Measurements from ENCODE around the gene LITAF.
"Not testable (repeated sequence)": the region's sequence is repeated elsewhere in the genome, so short reads cannot be mapped to it uniquely, and the experiment has no call there.

LITAF gene

DNA sequence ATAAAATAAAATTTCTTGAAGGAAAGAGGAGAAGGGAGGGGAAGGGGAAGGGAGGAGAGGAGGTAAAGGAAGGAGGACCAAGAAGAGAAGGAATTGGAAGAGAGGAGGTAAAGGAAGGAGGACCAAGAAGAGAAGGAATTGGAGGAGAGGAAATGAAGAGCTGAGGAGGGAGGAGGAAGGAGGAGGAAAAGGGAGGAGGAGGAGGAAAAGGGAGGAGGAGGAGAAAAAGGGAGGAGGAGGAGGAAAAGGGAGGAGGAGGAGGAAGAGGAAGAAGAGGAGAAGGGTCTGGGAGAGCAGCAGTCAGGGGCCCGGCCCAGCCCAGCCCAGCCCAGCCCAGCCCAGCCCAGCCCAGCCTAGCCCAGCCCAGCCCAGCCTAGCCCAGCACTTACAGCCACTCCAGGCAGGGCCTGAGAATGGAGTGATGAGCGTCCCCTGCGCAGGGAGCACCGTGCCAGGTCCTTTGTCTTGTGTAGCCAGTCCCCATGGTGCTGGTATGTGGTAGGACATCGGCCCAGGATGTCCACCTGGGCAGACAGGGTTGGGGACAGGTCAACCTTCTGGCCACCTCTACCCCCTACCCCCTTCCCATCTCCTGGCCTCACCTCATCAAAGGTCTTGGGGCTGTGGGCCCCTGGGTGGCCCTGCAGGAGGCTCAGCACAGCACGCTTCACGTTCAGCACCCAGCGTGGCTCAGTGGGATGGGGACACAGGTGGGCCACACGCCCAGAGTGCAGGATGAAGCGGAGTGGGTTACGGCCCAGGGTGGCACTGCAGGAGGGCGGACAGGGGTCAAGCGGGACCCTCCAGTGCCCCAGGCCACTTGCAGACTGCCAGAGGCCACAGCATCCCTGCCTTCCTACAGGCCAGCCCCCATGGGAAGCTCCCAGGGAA lies 70.9 kb downstream of the LITAF start:
- H3K36me3 ChIP-seq (replicated peaks): no peaks in the 10 kb centered on the region
- H3K27me3 ChIP-seq (ENCODE audit: low read depth): no peaks in the 10 kb centered on the region
- H3K4me3 ChIP-seq: no peak overlapping the region
- in situ Hi-C loops (cut with MboI; ENCODE audit: low sequenced_read_pairs): loop anchor here (25.0 kb wide), 1 partner anchor 553 kb away; no protein-coding TSS in a partner anchor
- no peaks in the 10 kb centered on the region for H3K9me3 ChIP-seq
- DNase-seq (ENCODE audit: low spot score in 2 of 2): no peak
- H3K4me1 ChIP-seq: no peaks in the 10 kb centered on the region

DNA sequence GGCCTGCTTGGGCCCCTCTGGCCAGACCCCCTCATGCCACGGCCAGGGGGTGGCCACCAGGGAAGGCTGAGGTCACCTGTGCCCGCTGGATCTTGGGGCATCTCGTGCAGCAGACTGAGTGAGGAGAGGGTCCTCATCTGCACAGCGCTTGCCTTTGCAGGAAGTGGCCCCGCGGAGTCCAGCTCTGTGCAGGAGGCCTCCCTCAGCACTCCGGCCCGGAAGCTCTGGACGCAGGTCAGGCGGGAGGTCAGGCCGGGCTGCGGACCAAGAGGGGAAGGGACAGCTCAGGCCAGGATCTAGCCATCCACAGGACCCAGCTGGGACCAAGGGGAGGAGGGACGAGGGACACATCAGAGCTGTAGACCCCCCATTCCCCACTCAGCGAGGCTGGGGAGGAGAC lies 72.4 kb downstream of the LITAF start:
- in situ Hi-C loops (cut with MboI; ENCODE audit: low sequenced_read_pairs): loop anchor here (25.0 kb wide), 1 partner anchor 552 kb away; no protein-coding TSS in a partner anchor
- no peaks in the 10 kb centered on the region for H3K9me3 ChIP-seq
- H3K4me1 ChIP-seq: no peaks in the 10 kb centered on the region
- H3K27me3 ChIP-seq (ENCODE audit: low read depth): no peaks in the 10 kb centered on the region
- H3K36me3 ChIP-seq (replicated peaks): no peaks in the 10 kb centered on the region
- no peak overlapping the region for H3K4me3 ChIP-seq
- DNase-seq (ENCODE audit: low spot score in 2 of 2): no peak

DNA sequence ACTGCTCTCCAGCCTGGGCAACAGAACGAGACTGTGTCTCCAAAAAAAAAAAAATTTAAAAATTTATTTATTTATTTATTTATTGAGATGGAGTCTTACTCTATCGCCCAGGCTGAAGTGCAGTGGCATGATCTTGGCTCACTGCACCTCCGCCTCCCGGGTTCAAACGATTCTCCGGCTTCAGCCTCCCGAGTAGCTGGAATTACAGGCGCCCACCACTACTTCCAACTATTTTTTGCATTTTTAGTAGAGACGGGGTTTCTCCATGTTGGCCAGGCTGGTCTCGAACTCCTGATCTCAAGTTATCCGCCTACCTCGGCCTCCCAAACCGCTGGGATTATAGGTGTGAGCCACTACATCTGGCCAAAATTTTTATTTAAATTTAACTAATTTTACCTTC lies 73.4 kb downstream of the LITAF start:
- not testable (repeated sequence) for H3K9me3 ChIP-seq; DNase-seq (ENCODE audit: low spot score in 2 of 2); H3K27me3 ChIP-seq (ENCODE audit: low read depth); H3K4me1 ChIP-seq; H3K4me3 ChIP-seq; H3K36me3 ChIP-seq (replicated peaks)
- in situ Hi-C loops (cut with MboI; ENCODE audit: low sequenced_read_pairs): loop anchor here (25.0 kb wide), 1 partner anchor 551 kb away; no protein-coding TSS in a partner anchor

DNA sequence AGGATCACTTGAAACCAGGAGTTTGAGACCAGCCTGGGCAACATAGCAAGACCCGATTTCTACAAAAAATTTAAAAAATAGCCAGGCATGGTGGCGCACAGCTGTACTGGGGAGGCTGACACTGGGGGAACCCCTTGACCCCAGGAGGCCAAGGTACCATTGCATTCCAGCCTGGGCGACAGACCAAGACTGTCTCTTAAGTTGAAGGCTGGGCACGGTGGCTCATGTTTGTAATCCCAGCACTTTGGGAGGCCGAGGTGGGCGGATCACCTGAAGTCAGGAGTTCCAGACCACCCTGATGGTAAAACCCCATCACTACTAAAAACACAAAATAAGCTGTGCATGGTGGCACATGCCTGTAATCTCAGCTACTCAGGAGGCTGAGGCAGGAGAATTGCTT lies 74.9 kb downstream of the LITAF start:
- H3K27me3 ChIP-seq (ENCODE audit: low read depth): no peaks in the 10 kb centered on the region
- no peak for DNase-seq (ENCODE audit: low spot score in 2 of 2)
- no peaks in the 10 kb centered on the region for H3K36me3 ChIP-seq (replicated peaks)
- no peak overlapping the region for H3K4me3 ChIP-seq
- in situ Hi-C loops (cut with MboI; ENCODE audit: low sequenced_read_pairs): loop anchor here (25.0 kb wide), 1 partner anchor 550 kb away; no protein-coding TSS in a partner anchor
- no peaks in the 10 kb centered on the region for H3K9me3 ChIP-seq
- H3K4me1 ChIP-seq: no peaks in the 10 kb centered on the region

DNA sequence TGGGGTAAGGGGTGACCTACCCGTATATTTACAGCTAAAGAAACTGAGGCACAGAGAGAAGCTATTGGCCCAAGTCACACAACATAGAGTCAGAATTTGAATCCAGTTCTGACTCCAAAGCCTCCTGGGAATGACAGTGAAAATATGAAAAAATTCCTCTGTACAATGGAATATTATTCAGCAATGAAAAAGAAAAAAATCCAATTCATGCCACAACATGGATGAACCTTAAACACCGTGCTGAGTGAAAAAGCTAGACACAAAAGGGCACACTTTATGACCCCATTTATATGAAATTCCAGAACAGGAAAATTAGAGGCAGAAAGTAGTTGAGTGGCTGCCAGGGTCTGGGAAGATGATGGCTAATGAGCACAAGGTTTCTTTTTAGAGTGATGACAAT lies 75.4 kb downstream of the LITAF start:
- no peaks in the 10 kb centered on the region for H3K4me1 ChIP-seq
- H3K36me3 ChIP-seq (replicated peaks): no peaks in the 10 kb centered on the region
- no peak overlapping the region for H3K4me3 ChIP-seq
- H3K9me3 ChIP-seq: no peaks in the 10 kb centered on the region
- H3K27me3 ChIP-seq (ENCODE audit: low read depth): no peaks in the 10 kb centered on the region
- DNase-seq (ENCODE audit: low spot score in 2 of 2): no peak
- in situ Hi-C loops (cut with MboI; ENCODE audit: low sequenced_read_pairs): loop anchor here (25.0 kb wide), 1 partner anchor 549 kb away; no protein-coding TSS in a partner anchor

DNA sequence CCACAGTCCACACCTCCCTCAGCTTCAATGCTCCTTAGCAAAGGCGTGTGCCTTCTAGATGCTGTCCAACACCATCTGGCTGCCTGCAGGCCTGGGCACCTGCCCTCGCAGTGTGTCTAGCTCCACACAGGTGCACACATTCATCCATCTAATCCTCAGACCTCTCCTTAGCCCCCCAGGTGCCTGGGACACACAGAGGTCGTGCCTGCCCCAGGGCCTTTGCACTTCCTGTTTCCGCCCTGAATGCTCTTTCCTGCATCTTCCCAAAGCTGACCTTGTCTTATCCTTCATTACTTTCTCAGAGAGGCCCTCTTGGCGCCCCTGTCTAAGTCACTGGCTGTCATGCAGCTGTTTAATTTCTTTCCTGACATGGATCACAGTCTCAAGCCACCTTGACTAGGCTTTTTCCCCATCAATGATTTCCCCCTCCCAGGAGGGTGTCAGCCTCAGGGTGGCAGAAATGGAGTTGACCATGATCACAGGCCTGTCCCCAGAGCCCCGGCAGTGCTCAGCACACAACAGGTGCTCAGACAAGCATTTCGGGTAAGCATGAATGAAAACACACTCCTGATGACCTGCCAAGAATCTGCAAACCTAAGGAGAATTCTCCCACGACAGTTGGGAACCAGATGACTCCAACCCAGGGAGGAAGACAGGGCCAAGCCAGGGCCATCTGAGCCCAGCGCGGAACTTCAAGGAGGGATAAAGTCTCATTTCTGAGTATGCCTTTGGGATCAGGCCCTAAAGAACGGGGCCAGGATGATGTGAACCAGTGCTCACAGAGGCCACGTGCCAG lies 76.3 kb downstream of the LITAF start:
- H3K4me1 ChIP-seq: no peaks in the 10 kb centered on the region
- no peaks in the 10 kb centered on the region for H3K36me3 ChIP-seq (replicated peaks)
- in situ Hi-C loops (cut with MboI; ENCODE audit: low sequenced_read_pairs): loop anchor here (25.0 kb wide), 1 partner anchor 548 kb away; no protein-coding TSS in a partner anchor
- no peak for DNase-seq (ENCODE audit: low spot score in 2 of 2)
- no peaks in the 10 kb centered on the region for H3K9me3 ChIP-seq
- H3K27me3 ChIP-seq (ENCODE audit: low read depth): no peaks in the 10 kb centered on the region
- no peak overlapping the region for H3K4me3 ChIP-seq

DNA sequence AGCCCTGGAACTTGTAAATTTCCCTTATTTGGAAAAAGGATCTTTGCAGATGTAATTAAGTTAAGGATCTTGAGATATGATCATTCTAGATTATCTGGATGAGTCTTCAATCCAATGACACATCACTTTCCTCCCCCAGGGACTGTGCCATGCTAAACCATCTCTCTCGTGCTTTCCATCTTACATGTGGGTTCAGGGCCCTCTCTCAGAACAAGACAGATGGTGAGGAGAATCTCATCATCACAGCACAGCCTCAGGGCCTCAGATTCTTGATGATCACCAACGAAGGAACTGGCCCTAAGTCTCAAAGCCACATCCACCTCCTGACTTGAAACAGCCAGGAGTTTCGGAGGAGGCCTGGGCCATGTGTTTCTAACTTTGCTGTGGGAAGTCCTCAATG lies 78.7 kb downstream of the LITAF start:
- Histone ChIP-seq H3K4me3 (no peak overlapping the region), H3K9me3 (no peaks in the 10 kb centered on the region), H3K36me3 (replicated peaks) (no peaks in the 10 kb centered on the region), H3K4me1 (no peaks in the 10 kb centered on the region), H3K27me3 (ENCODE audit: low read depth) (no peaks in the 10 kb centered on the region)
- no peak for DNase-seq (ENCODE audit: low spot score in 2 of 2)
- in situ Hi-C loops (cut with MboI; ENCODE audit: low sequenced_read_pairs): loop anchor here (25.0 kb wide), 1 partner anchor 546 kb away; no protein-coding TSS in a partner anchor

DNA sequence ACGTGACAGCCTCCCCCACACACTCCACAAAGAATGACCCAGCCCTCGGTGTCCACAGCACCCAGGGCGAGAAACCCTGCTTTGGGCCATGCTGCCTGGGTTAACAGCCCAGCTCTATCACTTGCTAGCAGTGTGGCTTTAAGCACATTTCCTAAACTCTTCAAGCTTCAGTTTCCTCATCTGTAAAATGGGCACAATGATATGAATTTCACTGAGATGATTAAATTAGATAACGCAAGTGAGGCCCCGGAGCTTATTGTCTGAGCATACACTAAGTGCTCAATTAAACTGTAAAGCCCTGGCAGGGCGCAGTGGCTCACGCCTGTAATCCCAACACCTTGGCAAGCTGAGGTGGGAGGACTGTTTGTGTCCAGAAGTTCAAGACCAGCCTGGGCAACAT lies 79.4 kb downstream of the LITAF start:
- no peaks in the 10 kb centered on the region for H3K27me3 ChIP-seq (ENCODE audit: low read depth)
- DNase-seq (ENCODE audit: low spot score in 2 of 2): no peak
- in situ Hi-C loops (cut with MboI; ENCODE audit: low sequenced_read_pairs): loop anchor here (25.0 kb wide), 1 partner anchor 545 kb away; no protein-coding TSS in a partner anchor
- H3K9me3 ChIP-seq: no peaks in the 10 kb centered on the region
- no peak overlapping the region for H3K4me3 ChIP-seq
- H3K36me3 ChIP-seq (replicated peaks): no peaks in the 10 kb centered on the region
- no peaks in the 10 kb centered on the region for H3K4me1 ChIP-seq

DNA sequence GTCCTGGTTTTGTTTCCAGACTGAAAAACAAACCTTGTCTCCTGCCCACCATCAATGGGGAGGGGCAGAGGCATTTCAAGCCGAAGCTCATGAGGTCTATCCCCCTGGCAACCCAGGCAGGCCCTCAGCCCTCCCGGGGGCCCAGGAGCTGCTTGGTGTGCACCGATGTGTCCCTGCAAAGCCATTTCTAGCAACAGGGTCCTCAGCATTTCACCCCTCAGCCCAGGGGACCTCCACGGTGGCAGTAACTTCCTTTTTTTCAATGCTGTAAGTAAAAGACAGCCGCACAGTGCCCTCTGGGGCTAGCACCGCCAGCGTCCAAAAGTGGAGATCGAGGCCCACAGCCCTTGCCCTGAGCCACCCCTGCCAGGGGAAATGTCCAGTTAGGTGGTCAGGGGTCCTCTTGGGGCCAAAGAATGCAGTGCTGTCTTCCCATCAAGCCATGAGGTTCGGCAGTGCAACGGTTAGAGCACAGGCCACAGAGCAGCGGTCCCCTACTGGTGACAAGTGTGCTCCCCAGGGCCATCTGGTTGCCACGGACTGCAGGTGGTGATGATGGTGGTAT lies 79.9 kb downstream of the LITAF start:
- Histone ChIP-seq H3K27me3 (ENCODE audit: low read depth) (no peaks in the 10 kb centered on the region), H3K9me3 (no peaks in the 10 kb centered on the region), H3K4me1 (no peaks in the 10 kb centered on the region), H3K4me3 (no peak overlapping the region), H3K36me3 (replicated peaks) (no peaks in the 10 kb centered on the region)
- no peak for DNase-seq (ENCODE audit: low spot score in 2 of 2)
- in situ Hi-C loops (cut with MboI; ENCODE audit: low sequenced_read_pairs): loop anchor here (25.0 kb wide), 1 partner anchor 545 kb away; no protein-coding TSS in a partner anchor

DNA sequence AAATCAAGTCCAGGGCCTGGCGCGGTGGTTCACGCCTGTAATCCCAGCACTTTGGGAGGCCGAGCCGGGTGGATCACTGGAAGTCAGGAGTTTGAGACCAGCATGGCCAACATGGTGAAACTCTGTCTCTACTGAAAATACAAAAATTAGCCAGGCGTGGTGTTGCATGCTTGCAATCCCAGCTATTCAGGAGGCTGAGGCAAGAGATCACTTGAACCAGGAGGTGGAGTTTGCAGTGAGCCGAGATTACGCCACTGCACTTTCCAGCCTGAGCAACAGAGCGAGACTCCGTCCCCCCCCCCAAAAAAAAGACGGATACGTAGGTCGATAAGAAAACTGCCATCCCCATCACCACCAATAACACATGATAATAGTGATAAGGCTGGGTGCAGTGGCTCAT lies 82.5 kb downstream of the LITAF start:
- H3K9me3 ChIP-seq; H3K4me3 ChIP-seq; H3K4me1 ChIP-seq; DNase-seq (ENCODE audit: low spot score in 2 of 2); H3K27me3 ChIP-seq (ENCODE audit: low read depth); H3K36me3 ChIP-seq (replicated peaks): not testable (repeated sequence)
- in situ Hi-C loops (cut with MboI; ENCODE audit: low sequenced_read_pairs): loop anchor here (25.0 kb wide), 1 partner anchor 542 kb away; no protein-coding TSS in a partner anchor

DNA sequence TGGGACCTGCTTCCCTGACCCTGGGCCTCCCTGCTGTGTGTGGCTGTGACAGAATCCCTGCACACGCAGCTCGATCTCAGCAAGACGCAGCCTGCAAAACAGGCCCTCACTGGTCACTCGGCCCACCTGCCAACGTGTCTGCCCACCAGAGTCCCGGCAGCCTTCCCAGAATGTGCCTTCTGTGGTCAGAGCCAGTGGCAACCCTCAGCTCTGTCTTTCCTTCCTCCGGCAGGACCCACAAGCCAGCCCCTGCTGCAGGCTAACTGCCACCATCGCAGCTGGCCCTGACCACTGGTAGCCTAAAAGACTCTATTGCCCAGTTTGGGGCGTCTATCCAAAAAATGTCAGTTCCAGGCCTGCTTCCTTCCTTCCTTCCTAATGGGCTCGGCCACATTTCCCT lies 83.2 kb downstream of the LITAF start:
- Histone ChIP-seq H3K36me3 (replicated peaks) (no peaks in the 10 kb centered on the region), H3K4me3 (no peak overlapping the region), H3K27me3 (ENCODE audit: low read depth) (no peaks in the 10 kb centered on the region), H3K9me3 (no peaks in the 10 kb centered on the region), H3K4me1 (no peaks in the 10 kb centered on the region)
- no peak for DNase-seq (ENCODE audit: low spot score in 2 of 2)
- in situ Hi-C loops (cut with MboI; ENCODE audit: low sequenced_read_pairs): loop anchor here (25.0 kb wide), 1 partner anchor 541 kb away; no protein-coding TSS in a partner anchor

DNA sequence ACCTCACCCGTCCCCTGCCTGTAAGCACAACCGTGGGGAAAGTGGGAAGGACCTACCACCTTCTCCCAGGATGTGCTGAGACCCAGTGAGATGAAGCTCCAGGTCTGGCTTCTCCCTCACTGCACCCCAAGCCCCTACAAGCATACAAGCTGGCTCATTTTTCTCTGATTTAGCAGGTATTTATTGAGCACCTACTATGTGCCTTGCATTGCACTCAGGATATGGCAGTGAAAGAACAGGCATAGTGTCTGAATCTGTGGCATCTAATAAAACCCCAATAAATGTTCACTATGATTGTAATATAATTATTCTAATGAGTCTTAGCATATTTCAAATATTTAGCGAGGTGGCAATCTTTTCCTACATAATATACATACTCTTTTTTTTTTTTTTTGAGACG lies 84.5 kb downstream of the LITAF start:
- in situ Hi-C loops (cut with MboI; ENCODE audit: low sequenced_read_pairs): loop anchor here (25.0 kb wide), 1 partner anchor 540 kb away; no protein-coding TSS in a partner anchor
- peaks cover 3% of the 10 kb centered on the region; the same call in 1 of the 2 replicates for H3K4me1 ChIP-seq
- no peaks in the 10 kb centered on the region for H3K27me3 ChIP-seq (ENCODE audit: low read depth)
- H3K36me3 ChIP-seq (replicated peaks): no peaks in the 10 kb centered on the region
- no peak for DNase-seq (ENCODE audit: low spot score in 2 of 2)
- no peaks in the 10 kb centered on the region for H3K9me3 ChIP-seq
- no peak overlapping the region for H3K4me3 ChIP-seq

DNA sequence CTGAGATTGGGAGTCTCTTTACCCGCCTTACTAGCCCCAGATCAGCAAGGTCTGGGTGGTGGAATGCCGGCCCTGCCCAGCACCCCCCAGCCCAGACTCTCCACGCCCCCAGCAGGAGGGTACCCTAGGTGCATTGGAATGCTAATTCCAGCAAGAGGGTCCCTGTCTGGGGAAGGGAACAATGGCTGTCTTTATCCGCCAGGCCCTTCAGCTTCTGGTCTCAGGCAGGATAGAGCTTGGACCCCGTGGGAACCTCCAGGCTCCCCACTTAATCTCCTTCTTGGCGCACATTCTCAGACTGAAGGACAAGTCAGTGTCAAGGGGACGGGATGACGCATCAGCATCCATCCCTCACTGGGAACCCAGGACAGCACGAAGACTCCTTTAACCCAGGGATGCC lies 85.1 kb downstream of the LITAF start:
- no peak for DNase-seq (ENCODE audit: low spot score in 2 of 2)
- Histone ChIP-seq H3K4me3 (no peak overlapping the region), H3K9me3 (no peaks in the 10 kb centered on the region), H3K36me3 (replicated peaks) (no peaks in the 10 kb centered on the region), H3K4me1 (peaks cover 5% of the 10 kb centered on the region; the same call in 1 of the 2 replicates), H3K27me3 (ENCODE audit: low read depth) (no peaks in the 10 kb centered on the region)
- in situ Hi-C loops (cut with MboI; ENCODE audit: low sequenced_read_pairs): loop anchor here (25.0 kb wide), 1 partner anchor 539 kb away; no protein-coding TSS in a partner anchor
